HEK293 (cell line): Measurements from ENCODE around the gene RNF166.
A peak's percentile ranks its signal among the peaks of the same experiment; 100 is the strongest.

Experiments used
- CTCF ChIA-PET: fragments of 350-600 bp; formaldehyde crosslinking; extraction: SDS; loops from one replicate; lab custom pipeline; 2021; ENCODE audit warnings: antibody characterized with exemption; lab: Yijun Ruan, JAX
- POLR2A ChIA-PET: fragments of 300-600 bp; formaldehyde crosslinking; extraction: SDS; loops from one replicate; lab custom pipeline; 2020; ENCODE audit warnings: antibody characterized with exemption, inconsistent platforms; lab: Yijun Ruan, JAX
- H3K27ac ChIP-seq: fragments of 200-500 bp; sonication (Bioruptor generic); 2 replicates; pipeline ENCODE4 v1.5.1; 2014; ENCODE audit warnings: low read depth, low read length, control low read depth, inconsistent platforms; ENCODE audit errors: extremely low read depth
- H3K36me3 ChIP-seq, 2 experiments: fragments of 200-500 bp in 1 of 2; sonication (Bioruptor generic) in 1 of 2; 1 replicate in 1 of 2; 2 replicates in 1 of 2; pipeline ENCODE4 v1.5.1; 2014 to 2017; ENCODE audit warnings: inconsistent platforms in 2 of 2, low read length in 2 of 2; ENCODE audit not compliant: control insufficient read depth in 2 of 2, insufficient read depth in 1 of 2
- H3K4me1 ChIP-seq: fragments of 200-500 bp; sonication (Bioruptor generic); 2 replicates; pipeline ENCODE4 v1.5.1; 2014; ENCODE audit warnings: mild to moderate bottlenecking, low read length, inconsistent platforms; ENCODE audit not compliant: control insufficient read depth, insufficient read depth
- H3K4me3 ChIP-seq: 2 replicates; pipeline ENCODE4 v1.5.1; 2011; ENCODE audit warnings: low read depth, mild to moderate bottlenecking, control low read depth, low read length, moderate library complexity
- H3K9me3 ChIP-seq: fragments of 200-500 bp; sonication (Bioruptor generic); 2 replicates; pipeline ENCODE4 v1.5.1; 2014; ENCODE audit warnings: low read depth, low read length, inconsistent platforms; ENCODE audit not compliant: control insufficient read depth, insufficient read depth
- EGR2 ChIP-seq: fragments of 450-650 bp; formaldehyde crosslinking; IDR thresholded peaks from 2 replicates; pipeline ENCODE4 v1.5.1; 2016; ENCODE audit warnings: low read depth, missing biosample characterization, missing genetic modification characterization
- GLIS1 ChIP-seq: fragments of 450-650 bp; formaldehyde crosslinking; IDR thresholded peaks from 2 replicates; pipeline ENCODE4 v1.5.1; 2016; ENCODE audit warnings: missing biosample characterization, missing genetic modification characterization
- KLF1 ChIP-seq: fragments of 450-650 bp; formaldehyde crosslinking; IDR thresholded peaks from 2 replicates; pipeline ENCODE4 v1.5.1; 2016; ENCODE audit warnings: missing biosample characterization, missing genetic modification characterization
- KLF16 ChIP-seq: fragments of 450-650 bp; formaldehyde crosslinking; IDR thresholded peaks from 2 replicates; pipeline ENCODE4 v1.5.1; 2017; ENCODE audit warnings: missing biosample characterization, missing genetic modification characterization
- MEIS1 ChIP-seq: sonication (generic); formaldehyde crosslinking; IDR thresholded peaks from 2 replicates; pipeline ENCODE4 v1.8.1; 2022; ENCODE audit warnings: missing genetic modification reagents, mild to moderate bottlenecking, borderline replicate concordance
- SP2 ChIP-seq: fragments of 450-650 bp; formaldehyde crosslinking; IDR thresholded peaks from 2 replicates; pipeline ENCODE4 v1.5.1; 2016; ENCODE audit warnings: missing biosample characterization, missing genetic modification characterization
- TCF7L2 ChIP-seq: IDR thresholded peaks from 2 replicates; pipeline ENCODE4 v1.6.1; 2011; ENCODE audit warnings: low read depth, mild to moderate bottlenecking, inconsistent platforms, low read length, moderate library complexity, borderline replicate concordance
- ZBTB48 ChIP-seq: fragments of 450-650 bp; formaldehyde crosslinking; IDR thresholded peaks from 2 replicates; pipeline ENCODE4 v1.5.1; 2016; ENCODE audit warnings: missing biosample characterization, missing genetic modification characterization
- ZFHX2 ChIP-seq: fragments of 450-650 bp; formaldehyde crosslinking; conservative IDR thresholded peaks from 2 replicates; pipeline ENCODE4 v1.5.1; 2016; ENCODE audit warnings: missing biosample characterization, missing genetic modification characterization
- ZIC2 ChIP-seq: fragments of 450-650 bp; formaldehyde crosslinking; IDR thresholded peaks from 2 replicates; pipeline ENCODE4 v1.5.1; 2016; ENCODE audit warnings: missing biosample characterization, missing genetic modification characterization
- ZNF202 ChIP-seq: fragments of 450-650 bp; formaldehyde crosslinking; IDR thresholded peaks from 2 replicates; pipeline ENCODE4 v1.5.1; 2016; ENCODE audit warnings: missing biosample characterization, missing genetic modification characterization, borderline replicate concordance
- ZNF350 ChIP-seq: fragments of 450-650 bp; formaldehyde crosslinking; IDR thresholded peaks from 2 replicates; pipeline ENCODE4 v1.5.0; 2017; ENCODE audit warnings: missing biosample characterization, mild to moderate bottlenecking, missing genetic modification characterization
- ZNF391 ChIP-seq: fragments of 450-650 bp; formaldehyde crosslinking; IDR thresholded peaks from 2 replicates; pipeline ENCODE4 v1.5.1; 2016; ENCODE audit warnings: low read depth, missing biosample characterization, missing genetic modification characterization, borderline replicate concordance
- ZNF426 ChIP-seq: fragments of 450-650 bp; formaldehyde crosslinking; IDR thresholded peaks from 2 replicates; pipeline ENCODE4 v1.5.1; 2017; ENCODE audit warnings: missing biosample characterization, missing genetic modification characterization, mild to moderate bottlenecking, inconsistent platforms, moderate library complexity
- ZNF561 ChIP-seq: fragments of 450-650 bp; IDR thresholded peaks from 2 replicates; pipeline ENCODE4 v1.5.1; 2018; ENCODE audit warnings: missing biosample characterization, missing genetic modification characterization, borderline replicate concordance
- ZNF623 ChIP-seq: fragments of 450-650 bp; formaldehyde crosslinking; IDR thresholded peaks from 2 replicates; pipeline ENCODE4 v1.5.1; 2016; ENCODE audit warnings: missing biosample characterization, missing genetic modification characterization
- TF ChIP-seq, protein P1 (sequence below): fragments of 450-650 bp; formaldehyde crosslinking; IDR thresholded peaks from 2 replicates; pipeline ENCODE4 v1.5.1; 2017; ENCODE audit warnings: missing biosample characterization, missing genetic modification characterization
- TF ChIP-seq, protein P2 (sequence below): fragments of 450-650 bp; formaldehyde crosslinking; IDR thresholded peaks from 2 replicates; pipeline ENCODE4 v1.5.1; 2016; ENCODE audit warnings: missing biosample characterization, missing genetic modification characterization
- TF ChIP-seq, protein P3 (sequence below): fragments of 450-650 bp; formaldehyde crosslinking; IDR thresholded peaks from 2 replicates; pipeline ENCODE4 v1.5.1; 2016; ENCODE audit warnings: missing biosample characterization, missing genetic modification characterization

The RNF166 gene

DNA sequence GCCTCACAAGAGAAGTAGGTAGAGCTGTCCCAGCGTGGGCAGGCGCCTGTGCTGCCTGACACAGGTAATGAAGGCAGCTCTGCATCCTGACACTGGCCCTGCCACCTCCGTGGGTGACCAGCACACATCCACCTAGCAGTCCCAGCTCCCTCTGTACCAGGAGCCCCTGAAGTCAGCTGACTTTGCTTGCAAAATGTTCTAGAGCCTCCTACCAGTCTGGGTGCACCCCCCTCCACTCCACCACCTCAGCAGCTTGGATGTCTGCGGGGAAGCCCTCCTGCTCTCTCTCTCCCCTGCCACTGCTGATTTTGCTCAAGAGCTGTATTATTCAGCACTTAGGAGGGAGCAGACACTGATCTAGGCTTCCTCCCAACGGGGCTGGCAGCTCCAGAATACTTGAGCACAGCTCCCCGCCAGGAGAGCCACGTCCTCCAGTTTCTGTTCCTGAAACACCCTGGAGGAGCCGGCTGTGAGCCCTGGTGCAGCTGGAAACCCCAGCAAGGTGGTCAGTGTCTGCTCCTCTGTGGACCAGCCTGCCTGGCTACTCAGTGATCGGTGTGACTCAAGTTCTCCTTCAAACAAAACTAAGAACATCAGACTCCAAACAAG, 1.0 kb downstream of the RNF166 start:
- CTCF ChIA-PET: interaction anchor here (0.8 to 1.6 kb wide), 3 partner anchors 24 to 42 kb away, joined by 3 to 6 read pairs (median 4); partner anchors contain the start of gene MVD
- Histone ChIP-seq H3K4me1 (no peaks in the 10 kb centered on the region), H3K36me3 (peaks cover 0 to 25% of the 10 kb centered on the region in 2 experiments; a peak in 1 of 3 replicates), H3K27ac (peak overlapping the region; percentile 70; the same call in 1 of the 2 replicates), H3K9me3 (no peaks in the 10 kb centered on the region), H3K4me3 (peak overlapping the region; percentile 75)
- POLR2A ChIA-PET: interaction anchor here (0.8 to 1.5 kb wide), 2 partner anchors 8 to 14 kb away, joined by 3 read pairs; no protein-coding TSS in a partner anchor
- no peak for TF ChIP-seq KLF16 (tag by site-specific recombination)
- TF ChIP-seq, protein P1, sequence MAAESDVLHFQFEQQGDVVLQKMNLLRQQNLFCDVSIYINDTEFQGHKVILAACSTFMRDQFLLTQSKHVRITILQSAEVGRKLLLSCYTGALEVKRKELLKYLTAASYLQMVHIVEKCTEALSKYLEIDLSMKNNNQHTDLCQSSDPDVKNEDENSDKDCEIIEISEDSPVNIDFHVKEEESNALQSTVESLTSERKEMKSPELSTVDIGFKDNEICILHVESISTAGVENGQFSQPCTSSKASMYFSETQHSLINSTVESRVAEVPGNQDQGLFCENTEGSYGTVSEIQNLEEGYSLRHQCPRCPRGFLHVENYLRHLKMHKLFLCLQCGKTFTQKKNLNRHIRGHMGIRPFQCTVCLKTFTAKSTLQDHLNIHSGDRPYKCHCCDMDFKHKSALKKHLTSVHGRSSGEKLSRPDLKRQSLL: peak; percentile 65; the same call in 1 of the 2 replicates

DNA sequence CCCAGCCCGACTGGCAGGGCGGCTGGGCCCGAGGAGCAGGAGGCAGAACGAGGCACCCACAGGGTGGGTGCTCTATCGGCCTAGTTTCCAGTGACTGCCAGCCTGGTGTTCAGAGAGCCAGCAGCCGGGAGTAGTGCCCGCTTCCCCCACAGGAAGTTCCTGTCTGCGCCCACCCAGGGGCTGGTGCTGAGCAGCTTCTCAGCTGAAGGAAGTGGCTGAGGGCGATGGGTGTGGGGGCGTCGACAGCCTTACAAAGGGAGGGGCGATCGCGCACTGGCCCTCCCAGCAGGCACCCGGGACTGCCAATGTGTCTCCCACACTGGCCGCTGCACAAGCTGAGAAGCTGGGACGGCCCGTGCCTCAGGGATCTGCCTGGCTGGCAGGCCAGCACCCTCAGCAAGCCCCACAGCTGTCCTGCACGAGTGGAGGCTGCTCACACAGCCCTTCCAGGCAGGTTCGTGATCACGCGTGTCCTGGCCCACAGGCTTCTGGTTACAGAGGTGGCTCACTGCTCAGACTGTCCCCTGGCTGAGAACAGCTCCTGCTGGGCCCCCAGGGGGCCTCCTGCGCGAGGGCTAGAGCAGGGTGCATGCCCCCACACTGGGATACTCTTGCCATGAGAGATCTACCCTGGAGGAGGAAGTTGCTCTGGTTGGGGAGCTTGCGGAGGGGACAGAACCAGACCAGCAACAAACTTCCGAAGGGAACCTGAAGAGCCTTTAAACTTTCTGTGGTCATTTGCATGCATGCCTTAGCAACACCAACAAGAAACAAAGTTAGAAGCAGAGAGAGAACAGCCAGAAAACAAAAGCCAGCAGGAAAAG, 2.5 kb downstream of the RNF166 start:
- Histone ChIP-seq H3K4me3 (no peak overlapping the region), H3K9me3 (no peaks in the 10 kb centered on the region), H3K4me1 (no peaks in the 10 kb centered on the region), H3K36me3 (peaks cover 0 to 33% of the 10 kb centered on the region in 2 experiments; a peak in 1 of 3 replicates), H3K27ac (no peak overlapping the region)
- TF ChIP-seq ZFHX2 (tag by site-specific recombination): peak; percentile 39; the same call in 1 of the 2 replicates
- peak; percentile 75 for TF ChIP-seq EGR2
- TF ChIP-seq ZBTB48: no peak
- no peak for TF ChIP-seq ZNF623 (tag by site-specific recombination)
- TF ChIP-seq GLIS1: peak; percentile 61
- TF ChIP-seq ZNF350 (tag by site-specific recombination): no peak
- TF ChIP-seq, protein P2, sequence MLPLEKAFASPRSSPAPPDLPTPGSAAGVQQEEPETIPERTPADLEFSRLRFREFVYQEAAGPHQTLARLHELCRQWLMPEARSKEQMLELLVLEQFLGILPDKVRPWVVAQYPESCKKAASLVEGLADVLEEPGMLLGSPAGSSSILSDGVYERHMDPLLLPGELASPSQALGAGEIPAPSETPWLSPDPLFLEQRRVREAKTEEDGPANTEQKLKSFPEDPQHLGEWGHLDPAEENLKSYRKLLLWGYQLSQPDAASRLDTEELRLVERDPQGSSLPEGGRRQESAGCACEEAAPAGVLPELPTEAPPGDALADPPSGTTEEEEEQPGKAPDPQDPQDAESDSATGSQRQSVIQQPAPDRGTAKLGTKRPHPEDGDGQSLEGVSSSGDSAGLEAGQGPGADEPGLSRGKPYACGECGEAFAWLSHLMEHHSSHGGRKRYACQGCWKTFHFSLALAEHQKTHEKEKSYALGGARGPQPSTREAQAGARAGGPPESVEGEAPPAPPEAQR (tag by site-specific recombination): no peak
- peak; percentile 63; the same call in 1 of the 2 replicates for TF ChIP-seq KLF1
- no peak for TF ChIP-seq ZNF561 (tag by site-specific recombination)
- TF ChIP-seq SP2 (tag by site-specific recombination): peak; percentile 30; the same call in 1 of the 2 replicates
- TF ChIP-seq TCF7L2: no peak
- TF ChIP-seq ZIC2 (tag by site-specific recombination): peak; percentile 33
- POLR2A ChIA-PET: interaction anchor here (1.0 kb wide), 1 partner anchor 29 kb away, joined by 10 read pairs; no protein-coding TSS in a partner anchor
- CTCF ChIA-PET: interaction anchor here (0.5 to 0.7 kb wide), 3 partner anchors 92 to 510 kb away, joined by 3 to 4 read pairs (median 4); no protein-coding TSS in a partner anchor

DNA sequence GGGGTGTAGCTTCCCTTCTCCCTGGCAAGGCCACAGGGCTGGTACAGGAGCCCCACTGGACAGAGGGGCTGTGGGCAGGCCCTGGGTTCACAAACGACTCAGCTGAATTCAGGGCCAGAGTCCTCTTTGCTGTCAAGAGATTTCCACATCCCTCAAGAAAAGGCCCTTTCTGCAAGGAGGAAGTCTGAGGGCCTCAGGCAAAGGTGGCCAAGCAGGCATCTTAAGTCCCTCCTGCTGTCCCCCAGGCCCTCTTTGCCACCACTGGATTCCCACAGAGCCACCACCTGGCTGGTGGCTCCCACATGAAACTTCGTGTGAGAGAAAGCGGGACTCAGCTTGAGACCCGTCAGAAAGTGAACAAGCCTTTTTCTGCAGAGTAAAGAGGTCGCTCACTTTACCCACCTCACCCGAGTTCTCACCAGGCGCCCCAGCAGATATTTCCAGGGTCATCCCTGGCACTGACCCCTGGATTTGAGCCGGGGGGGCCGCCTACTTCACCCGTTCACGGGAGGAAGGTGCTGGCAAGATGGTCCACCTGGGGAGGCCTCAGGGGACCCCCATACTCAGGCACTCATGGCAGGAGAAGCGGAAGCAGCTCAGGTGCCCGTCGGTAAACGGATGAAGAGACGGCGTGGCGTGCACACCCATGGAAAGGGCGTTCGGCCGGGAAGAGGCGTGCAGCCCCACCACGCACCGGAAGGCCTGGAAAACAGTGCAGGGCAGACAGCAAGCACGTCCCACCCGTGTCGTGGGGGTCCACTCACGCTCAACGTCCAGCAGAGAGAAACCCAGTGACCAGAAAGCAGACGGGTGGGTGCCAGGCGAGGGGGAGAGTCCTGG, 3.6 kb downstream of the RNF166 start:
- no peak overlapping the region for H3K4me3 ChIP-seq
- H3K27ac ChIP-seq: no peak overlapping the region
- peaks cover 0 to 38% of the 10 kb centered on the region in 2 experiments; a peak in 2 of 3 replicates for H3K36me3 ChIP-seq
- ChIA-PET CTCF (interaction anchor here (1.3 kb wide), 1 partner anchor 17 kb away, joined by 3 read pairs; no protein-coding TSS in a partner anchor), POLR2A (interaction anchor here (1.0 kb wide), 1 partner anchor 27 kb away, joined by 10 read pairs; no protein-coding TSS in a partner anchor)
- H3K9me3 ChIP-seq: no peaks in the 10 kb centered on the region
- no peaks in the 10 kb centered on the region for H3K4me1 ChIP-seq
- TF ChIP-seq ZNF426 (tag by site-specific recombination): no peak
- TF ChIP-seq MEIS1 (CRISPR knock-in tag): no peak
- TF ChIP-seq, protein P3, sequence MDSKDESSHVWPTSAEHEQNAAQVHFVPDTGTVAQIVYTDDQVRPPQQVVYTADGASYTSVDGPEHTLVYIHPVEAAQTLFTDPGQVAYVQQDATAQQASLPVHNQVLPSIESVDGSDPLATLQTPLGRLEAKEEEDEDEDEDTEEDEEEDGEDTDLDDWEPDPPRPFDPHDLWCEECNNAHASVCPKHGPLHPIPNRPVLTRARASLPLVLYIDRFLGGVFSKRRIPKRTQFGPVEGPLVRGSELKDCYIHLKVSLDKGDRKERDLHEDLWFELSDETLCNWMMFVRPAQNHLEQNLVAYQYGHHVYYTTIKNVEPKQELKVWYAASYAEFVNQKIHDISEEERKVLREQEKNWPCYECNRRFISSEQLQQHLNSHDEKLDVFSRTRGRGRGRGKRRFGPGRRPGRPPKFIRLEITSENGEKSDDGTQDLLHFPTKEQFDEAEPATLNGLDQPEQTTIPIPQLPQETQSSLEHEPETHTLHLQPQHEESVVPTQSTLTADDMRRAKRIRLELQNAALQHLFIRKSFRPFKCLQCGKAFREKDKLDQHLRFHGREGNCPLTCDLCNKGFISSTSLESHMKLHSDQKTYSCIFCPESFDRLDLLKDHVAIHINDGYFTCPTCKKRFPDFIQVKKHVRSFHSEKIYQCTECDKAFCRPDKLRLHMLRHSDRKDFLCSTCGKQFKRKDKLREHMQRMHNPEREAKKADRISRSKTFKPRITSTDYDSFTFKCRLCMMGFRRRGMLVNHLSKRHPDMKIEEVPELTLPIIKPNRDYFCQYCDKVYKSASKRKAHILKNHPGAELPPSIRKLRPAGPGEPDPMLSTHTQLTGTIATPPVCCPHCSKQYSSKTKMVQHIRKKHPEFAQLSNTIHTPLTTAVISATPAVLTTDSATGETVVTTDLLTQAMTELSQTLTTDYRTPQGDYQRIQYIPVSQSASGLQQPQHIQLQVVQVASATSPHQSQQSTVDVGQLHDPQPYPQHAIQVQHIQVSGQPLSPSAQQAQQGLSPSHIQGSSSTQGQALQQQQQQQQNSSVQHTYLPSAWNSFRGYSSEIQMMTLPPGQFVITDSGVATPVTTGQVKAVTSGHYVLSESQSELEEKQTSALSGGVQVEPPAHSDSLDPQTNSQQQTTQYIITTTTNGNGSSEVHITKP: no peak
- no peak for TF ChIP-seq ZNF391 (tag by site-specific recombination)
- TF ChIP-seq ZNF202 (tag by site-specific recombination): no peak
